Fibroblast of skin of right biceps (primary cell): ENCODE measurements around the gene CCDC27.
A peak's percentile ranks its signal among the peaks of the same experiment; 100 is the strongest.

Experiments
- DNase-seq: peaks from one replicate; pipeline ENCODE4 v3.0.0-alpha.2; 2013

Gene CCDC27

DNA sequence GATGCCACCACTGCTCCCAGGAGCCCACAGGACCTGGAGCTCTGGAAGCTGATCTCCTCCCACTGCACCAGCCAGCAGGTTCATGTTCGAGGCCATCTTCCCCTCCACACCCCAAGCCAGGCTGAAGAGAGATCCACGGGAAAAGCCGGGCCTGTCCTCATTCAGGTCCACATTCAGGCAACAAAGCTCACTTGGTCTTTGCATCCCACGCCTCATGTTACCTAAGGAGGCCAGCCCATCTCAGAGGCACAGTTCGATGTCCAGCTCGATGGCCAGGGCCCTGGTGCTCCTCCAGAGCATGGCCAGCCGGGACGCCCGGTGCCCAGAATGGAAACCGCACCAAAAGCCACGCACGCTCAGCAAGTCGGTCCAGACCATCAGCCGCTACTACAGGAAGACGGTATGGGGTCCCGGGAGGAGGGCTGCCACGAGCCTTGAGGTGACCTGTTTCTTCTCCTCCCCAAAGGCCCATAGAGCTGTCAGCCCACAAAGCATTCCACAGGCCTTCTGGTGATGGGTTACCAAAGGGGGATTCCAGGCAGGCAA lies at the start of gene CCDC27:
Gene CCDC27, plus strand, starts transcription at position 51 of the 546 bp plus-strand sequence. Its CDS starts 32 bp downstream, at position 83.
- no peak for DNase-seq

GRCh38 chr1:3702528-3702927 lies 49.7 kb upstream of the CCDC27 start:
- DNase-seq, result no peak

DNA sequence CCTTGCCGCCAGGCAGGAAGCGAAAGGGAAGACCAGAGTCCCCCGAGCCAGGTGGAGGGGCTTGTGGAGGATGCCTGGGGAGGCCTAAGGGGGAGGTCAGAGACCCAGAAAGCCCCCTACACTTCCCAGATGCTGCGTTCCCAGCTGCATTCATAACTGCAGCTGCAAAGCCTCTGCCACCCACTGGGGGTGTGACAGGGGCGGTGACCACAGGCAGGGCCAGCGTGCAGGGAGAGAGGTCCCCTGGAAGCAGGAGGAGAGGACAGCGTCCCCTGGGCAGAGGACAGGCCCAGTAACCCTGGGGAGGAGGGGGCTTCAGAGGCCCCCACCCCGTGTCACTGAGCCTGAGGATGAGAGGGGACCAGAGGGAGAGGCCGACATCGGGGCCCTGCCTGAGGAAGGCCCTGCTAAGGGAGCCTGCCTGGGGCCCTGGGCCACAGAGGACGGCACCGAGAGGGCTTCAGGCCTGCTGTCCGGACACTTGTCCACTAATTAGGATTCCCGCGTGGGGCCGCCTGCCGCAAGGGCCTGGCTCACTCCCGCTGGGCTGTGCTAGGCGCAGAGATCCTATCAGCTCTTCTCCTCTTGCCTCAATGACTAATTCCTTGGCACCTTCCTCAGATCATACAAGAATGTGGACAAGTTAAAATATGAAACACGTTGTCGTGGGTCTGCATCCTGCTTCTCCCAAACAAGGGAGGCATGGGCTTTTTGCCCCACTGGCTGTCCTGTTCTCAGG lies 49.1 kb upstream of the CCDC27 start:
- peak; percentile 27 for DNase-seq

DNA sequence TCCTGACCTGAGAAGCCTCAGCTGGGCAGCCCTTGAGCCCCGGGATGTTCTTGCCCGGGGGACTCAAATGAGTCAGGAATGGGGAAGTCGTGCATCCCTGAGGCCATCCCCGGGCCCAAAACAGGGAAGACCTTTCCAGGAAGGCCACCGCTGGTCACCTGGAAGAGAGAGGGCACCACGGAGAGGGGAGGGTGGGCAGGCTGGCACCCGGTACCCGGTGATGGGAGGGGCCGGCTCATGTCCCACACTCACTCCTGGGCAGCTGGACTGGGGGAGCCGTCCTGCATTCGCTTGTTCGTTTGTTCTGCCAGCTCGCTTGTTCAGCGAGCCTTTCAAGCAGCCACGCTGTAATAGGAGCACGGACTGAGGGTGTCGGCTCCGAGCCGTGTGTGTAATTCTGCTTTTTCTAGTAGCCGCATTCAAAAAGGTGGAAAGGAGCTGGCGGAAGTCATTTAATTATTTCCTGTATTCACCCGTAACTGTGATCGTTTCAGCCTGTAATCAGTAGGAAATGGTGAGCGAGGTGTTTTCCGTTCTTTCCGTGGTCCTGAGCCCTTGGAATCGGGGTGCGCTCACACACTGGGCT lies 48.4 kb upstream of the CCDC27 start:
- DNase-seq, result no peak

GRCh38 chr1:3705341-3705950 lies 46.8 kb upstream of the CCDC27 start:
- no peak for DNase-seq

DNA sequence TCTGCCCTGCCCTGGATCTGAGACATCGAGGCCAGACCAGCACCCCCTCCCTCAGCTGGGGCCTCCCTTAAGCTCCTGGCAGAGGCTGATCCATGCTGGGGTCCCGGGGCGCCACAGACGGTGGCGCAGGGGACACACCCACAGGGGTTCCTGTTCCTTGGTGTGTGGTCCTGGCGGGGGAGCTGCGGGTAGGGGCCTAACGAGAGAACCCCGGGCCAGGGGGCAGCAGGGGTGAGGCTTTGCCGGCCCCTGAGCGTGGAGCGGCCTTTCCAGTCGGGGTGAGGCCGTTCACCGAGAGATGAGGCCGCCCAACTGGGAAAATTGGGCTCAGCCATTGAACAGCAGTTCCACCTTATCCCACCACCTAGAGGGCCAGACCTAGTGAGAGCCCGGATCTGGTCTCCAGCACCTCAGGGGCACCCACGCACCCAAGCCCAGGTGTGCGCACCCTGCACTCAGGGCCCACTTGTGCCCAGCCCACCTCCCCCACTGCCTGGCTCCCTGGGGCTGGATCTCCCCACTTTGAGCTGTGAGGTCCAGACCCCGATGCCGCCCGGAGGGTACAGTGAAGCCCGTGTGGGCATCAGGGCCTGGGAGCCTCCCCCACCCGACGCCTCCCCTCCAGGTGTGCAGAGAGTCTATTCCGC lies 45.5 kb upstream of the CCDC27 start:
- DNase-seq, result no peak

DNA sequence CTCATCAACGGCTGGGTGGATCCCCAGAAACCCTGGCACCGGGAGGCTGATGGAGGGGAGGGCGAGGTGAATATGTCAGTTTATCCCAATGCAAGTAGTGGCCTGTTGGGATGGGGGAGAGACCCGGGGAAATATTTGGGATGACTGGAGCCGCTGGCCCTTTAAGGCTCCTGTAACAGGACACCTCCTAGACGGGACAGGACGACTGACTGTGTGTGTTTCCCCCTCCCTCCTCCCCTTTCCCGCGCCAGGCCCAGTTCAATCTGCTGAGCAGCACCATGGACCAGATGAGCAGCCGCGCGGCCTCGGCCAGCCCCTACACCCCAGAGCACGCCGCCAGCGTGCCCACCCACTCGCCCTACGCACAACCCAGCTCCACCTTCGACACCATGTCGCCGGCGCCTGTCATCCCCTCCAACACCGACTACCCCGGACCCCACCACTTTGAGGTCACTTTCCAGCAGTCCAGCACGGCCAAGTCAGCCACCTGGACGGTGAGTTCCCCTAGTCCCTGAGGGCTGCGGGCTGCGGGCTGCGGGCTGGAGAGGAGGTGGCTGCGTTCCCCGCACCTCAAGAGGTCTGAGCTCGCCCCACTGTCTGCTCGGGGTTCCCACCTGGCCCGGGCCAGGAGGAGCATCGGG lies 44.8 kb upstream of the CCDC27 start:
- no peak for DNase-seq

DNA sequence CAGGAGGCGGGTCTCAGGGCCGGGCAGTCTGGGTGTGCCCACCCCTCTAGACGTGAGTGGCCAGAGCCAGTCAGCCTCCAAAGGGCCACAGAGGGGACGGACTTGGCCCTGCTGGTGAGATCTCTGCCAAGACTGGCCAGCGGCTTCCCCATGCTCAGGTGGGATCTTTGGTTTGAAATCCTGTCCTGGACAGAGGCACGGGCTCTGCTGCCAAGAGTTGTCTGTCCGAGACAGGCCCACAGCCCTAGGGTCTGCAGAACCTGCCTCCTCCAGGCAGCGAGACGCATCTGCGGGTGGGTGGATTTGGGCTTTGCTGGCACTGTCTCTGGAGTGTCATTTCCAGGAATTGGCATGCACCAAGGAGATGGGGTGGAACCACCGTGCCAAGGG lies 44.3 kb upstream of the CCDC27 start:
- no peak for DNase-seq

- no peak for DNase-seq
These were observed 43.5 kb upstream of the CCDC27 start for GRCh38 chr1:3708791-3709190.

DNA sequence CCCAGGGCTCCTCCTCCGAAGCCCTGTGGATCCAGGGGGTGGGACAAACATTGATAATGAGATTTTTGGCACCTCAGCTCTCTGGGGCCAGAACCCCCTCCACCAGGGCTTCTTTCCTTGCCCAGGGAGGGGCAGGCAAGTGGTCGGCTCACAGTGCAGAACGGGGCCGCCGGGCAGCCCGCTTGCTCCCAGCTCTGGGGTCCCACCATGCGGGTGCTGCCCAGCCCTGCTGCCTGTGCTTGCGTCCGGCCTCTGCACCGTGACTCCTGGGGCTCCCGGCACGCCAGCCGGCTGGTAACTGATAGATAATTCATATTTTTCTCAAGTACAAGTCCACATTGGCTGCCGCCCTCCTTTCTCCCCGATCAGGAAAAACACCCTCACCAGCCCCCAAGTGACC lies 42.0 kb upstream of the CCDC27 start:
- DNase-seq, result no peak

DNA sequence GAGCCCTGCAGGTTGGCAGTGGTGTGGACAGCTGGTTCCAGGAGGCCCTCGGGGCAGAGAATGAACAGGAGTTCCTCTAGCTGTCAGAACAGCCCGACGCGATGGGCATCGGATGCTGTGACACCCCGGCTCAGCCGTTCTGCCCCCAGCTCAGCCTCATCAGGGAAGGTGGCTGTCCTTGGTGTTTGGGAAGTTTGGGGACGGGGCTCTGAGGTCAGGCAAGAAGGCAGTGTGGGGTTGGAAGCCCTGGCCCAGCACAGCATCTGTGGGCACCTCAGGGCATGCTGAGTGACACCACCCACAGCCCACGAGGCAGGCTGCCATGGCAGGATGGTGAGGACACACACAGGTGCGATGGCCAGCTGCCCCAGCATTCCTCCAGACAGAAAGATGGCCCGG lies 40.9 kb upstream of the CCDC27 start:
- no peak for DNase-seq

- DNase-seq, result no peak
These were observed 40.3 kb upstream of the CCDC27 start for GRCh38 chr1:3711780-3712451.

- no peak for DNase-seq
These were observed 39.4 kb upstream of the CCDC27 start for GRCh38 chr1:3712573-3713535.

- DNase-seq, result no peak
These were observed 38.4 kb upstream of the CCDC27 start for GRCh38 chr1:3713840-3714239.

DNA sequence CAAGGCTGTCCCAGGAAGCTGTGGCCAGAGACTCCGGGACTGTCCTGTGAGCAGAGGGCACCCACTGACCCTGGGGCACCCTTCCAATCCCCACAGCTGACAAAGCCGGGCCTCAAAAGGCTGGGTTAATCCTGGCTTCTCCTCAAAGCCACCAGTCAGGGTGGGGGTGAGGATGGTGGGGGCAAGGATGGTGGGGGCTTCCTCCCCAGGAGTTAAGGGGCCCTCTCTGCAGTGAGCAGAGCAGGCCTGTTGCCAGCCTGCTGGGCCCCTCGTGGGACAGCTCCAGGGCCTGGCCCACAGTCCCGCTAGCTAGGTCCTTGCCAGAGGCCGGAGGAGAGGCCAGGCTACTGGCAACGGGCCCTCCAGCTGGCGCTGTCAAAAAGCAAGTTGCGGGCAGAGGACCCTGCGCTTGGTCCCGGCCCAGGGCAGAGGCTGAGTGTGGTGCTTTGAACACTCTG lies 37.9 kb upstream of the CCDC27 start:
- DNase-seq, result no peak

GRCh38 chr1:3714814-3715213 lies 37.4 kb upstream of the CCDC27 start:
- no peak for DNase-seq

GRCh38 chr1:3716351-3716750 lies 35.9 kb upstream of the CCDC27 start:
- DNase-seq, result no peak

GRCh38 chr1:3717041-3717714 lies 35.1 kb upstream of the CCDC27 start:
- DNase-seq, result no peak

DNA sequence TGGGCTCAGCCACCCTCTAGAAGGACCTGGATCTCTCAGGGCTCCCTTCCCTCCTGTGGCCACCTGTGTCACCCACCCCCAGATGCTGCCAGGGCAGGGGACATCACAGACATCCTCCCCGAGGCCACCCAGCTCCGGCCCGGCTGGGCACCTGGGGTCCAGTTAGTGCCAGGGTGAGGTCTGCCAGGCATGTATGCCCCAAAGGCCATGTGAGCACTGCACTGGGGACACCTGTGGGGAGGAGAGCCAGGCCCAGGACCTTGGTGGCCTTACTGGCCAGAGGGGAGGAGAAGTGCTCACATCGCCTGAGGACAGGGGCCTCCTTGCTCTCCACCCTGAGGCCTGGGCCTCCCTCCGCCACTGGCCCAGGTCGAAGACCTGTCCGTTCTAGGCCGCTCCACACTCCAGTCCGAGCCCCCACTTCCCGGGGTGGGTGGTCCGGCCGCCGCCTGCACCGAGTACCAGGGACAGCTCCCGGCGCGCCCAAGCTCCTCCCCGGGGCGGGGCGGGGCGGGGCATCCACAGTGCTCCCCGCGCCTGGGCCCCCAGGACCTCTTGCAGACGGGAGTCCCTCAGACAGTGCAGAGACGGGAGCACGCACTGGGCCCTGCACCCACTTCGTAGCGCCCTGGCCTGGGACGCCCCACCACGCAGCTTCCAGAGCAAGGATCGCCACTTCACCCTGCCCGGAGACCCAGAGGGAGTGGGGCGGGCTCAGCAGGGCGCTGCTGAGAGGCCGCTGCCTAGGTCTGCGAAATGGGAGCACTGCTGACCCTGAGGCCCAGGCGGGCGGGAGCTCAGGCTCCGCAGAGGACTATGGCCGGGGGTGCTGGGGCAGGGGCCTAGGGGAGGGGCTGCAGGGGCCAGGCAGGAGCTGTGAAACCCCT lies 34.3 kb upstream of the CCDC27 start:
- DNase-seq, result peak; percentile 9
